ENCODE measurements around the gene CREBBP.

The CREBBP gene

GRCh38 chr16:3879258-3879886 lies 1.1 kb downstream of the CREBBP start:
- H3K27ac ChIP-seq = peak overlapping the region; percentile 80
- TF ChIP-seq ZFX (IDR thresholded peaks at IDR 0.05; ENCODE audit: borderline replicate concordance) (no peak), CTCF (IDR thresholded peaks at IDR 0.05) (no peak)

GRCh38 chr16:3878610-3879009 lies 1.9 kb downstream of the CREBBP start:
- H3K27ac ChIP-seq = no peak overlapping the region
- TF ChIP-seq CTCF (IDR thresholded peaks at IDR 0.05) = no peak
- TF ChIP-seq ZFX (IDR thresholded peaks at IDR 0.05; ENCODE audit: borderline replicate concordance) = no peak

- TF ChIP-seq CTCF (IDR thresholded peaks at IDR 0.05) = no peak
- TF ChIP-seq ZFX (IDR thresholded peaks at IDR 0.05; ENCODE audit: borderline replicate concordance) = no peak
- H3K27ac ChIP-seq = no peak overlapping the region
Observed at GRCh38 chr16:3876695-3877094, 3.8 kb downstream of the CREBBP start.

- TF ChIP-seq CTCF (IDR thresholded peaks at IDR 0.05) = no peak
- TF ChIP-seq ZFX (IDR thresholded peaks at IDR 0.05; ENCODE audit: borderline replicate concordance) = no peak
- H3K27ac ChIP-seq = no peak overlapping the region
Observed at GRCh38 chr16:3876160-3876559, 4.4 kb downstream of the CREBBP start.

GRCh38 chr16:3874794-3875692 lies 5.5 kb downstream of the CREBBP start:
- TF ChIP-seq CTCF (IDR thresholded peaks at IDR 0.05) (no peak), ZFX (IDR thresholded peaks at IDR 0.05; ENCODE audit: borderline replicate concordance) (no peak)
- H3K27ac ChIP-seq = no peak overlapping the region

DNA sequence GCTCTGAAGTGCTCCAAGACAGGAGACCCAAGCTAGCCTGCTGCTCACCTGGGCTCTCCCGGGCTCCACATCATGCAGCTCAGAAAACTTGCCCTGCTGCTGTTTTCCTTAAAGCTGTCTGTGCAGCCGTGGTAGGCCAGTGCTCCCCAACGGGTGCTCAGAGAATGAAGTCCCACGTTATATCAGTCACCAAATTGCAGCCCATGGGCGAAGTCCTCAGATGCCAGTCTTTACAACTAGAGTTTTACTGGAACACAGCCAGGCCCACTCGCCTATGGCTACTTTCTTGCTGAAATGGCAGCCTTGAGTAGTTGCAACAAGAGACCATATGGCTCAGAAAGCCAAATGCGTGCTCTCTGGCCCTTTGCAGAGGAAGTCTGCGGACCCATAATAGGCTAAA lies 6.3 kb downstream of the CREBBP start:
- H3K27ac ChIP-seq = no peak overlapping the region
- no peak for TF ChIP-seq CTCF (IDR thresholded peaks at IDR 0.05)
- TF ChIP-seq ZFX (IDR thresholded peaks at IDR 0.05; ENCODE audit: borderline replicate concordance) = no peak
